NOMO-1 treated with dmso at 0.1 percent for 144 hours (cell line): ENCODE measurements around the gene HDGFL2.
A peak's percentile ranks its signal among the peaks of the same experiment; 100 is the strongest.

Experiments used
- DNase-seq: peaks from one replicate; lab custom pipeline; 2025; ENCODE audit not compliant: unreplicated experiment; lab: John Stamatoyannopoulos, UW

HDGFL2 gene

GRCh38 chr19:4464815-4465581, 7.1 kb upstream of the HDGFL2 start:
- no peak for DNase-seq

DNA sequence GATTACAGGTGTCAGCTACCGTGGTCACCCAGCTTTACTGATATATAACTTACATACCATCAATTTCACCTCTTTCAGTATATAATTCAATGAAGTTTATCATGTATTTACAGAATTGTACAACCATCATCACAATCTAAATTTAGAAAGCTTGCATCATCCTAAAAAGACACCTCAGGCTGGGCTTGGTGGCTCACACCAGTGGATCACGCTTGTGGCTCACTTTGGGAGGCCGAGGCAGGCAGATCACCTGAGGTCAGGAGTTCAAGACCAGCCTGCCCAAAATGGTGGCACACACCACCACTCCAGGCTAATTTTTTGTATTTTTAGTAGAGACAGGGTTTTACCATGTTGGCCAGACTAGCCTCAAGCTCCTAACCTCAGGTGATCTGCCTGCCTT, 4.3 kb upstream of the HDGFL2 start:
- no peak for DNase-seq

DNA sequence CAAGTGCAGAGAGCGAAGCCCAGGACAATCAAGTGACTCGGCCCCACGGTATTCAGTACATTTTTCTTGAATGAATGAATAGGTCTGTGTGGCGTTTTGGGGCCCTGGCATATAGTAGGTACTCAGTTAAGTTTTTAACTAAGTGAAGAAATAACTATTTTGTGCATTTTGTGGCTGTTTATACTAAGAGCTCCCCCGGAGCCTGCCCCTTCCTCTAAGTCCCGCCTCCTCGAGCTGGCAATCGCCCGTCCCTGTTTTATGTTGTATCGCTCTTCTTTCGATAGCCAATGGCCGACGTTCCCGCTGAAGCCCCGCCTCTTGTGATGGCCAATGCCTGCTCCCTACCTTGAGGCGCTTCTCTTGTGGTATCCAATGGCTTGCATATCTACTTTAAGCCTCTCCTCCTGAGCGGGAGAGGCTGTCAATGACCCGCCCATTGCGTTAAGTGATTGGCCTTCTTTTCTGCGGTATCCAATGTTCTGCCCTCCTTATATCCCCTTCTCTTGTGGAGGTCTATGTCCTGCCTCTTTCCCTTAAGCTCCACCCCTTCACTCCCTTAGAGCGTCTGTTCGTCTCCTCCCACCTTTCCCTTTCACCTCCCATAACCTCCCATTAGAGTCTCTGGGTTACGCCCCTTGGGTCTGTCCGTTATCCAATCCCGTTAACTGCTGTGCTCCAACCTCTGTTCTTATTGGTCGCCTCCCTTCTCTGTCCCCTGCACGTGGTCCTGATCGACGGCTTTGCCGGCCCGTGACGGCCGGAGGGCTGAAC, 509 bp upstream of the HDGFL2 start:
- DNase-seq, result peak; percentile 100

- DNase-seq, result no peak
Measured at GRCh38 chr19:4473011-4473762, 1.1 kb downstream of the HDGFL2 start.

- no peak for DNase-seq
Measured at GRCh38 chr19:4473763-4474513, 1.8 kb downstream of the HDGFL2 start.

DNA sequence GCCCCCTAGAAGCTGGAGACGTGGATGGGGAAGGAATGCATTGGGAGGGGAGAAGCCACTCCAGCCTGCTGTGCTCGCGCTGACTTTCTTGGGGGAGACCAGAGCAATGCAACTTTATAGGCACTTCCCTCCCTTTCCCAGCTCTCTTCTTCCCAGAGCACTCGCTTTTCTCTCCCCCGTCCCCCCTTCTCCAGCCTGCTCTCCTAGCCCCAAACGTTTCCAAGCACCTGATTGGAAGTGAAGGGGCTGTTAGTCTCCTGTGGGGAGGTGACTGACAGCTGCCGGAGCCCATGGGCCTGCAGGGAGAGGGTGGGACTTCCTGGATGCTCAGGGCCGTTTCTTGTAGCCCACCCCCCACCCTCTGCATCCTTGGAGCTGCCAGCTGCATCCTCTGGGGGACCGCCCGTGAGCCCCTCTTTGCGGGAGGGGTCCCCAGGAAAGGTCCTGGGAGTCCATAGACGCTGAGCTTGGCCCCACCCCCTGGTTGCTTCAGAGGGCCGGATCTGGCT, 2.5 kb downstream of the HDGFL2 start:
- DNase-seq, result no peak

DNA sequence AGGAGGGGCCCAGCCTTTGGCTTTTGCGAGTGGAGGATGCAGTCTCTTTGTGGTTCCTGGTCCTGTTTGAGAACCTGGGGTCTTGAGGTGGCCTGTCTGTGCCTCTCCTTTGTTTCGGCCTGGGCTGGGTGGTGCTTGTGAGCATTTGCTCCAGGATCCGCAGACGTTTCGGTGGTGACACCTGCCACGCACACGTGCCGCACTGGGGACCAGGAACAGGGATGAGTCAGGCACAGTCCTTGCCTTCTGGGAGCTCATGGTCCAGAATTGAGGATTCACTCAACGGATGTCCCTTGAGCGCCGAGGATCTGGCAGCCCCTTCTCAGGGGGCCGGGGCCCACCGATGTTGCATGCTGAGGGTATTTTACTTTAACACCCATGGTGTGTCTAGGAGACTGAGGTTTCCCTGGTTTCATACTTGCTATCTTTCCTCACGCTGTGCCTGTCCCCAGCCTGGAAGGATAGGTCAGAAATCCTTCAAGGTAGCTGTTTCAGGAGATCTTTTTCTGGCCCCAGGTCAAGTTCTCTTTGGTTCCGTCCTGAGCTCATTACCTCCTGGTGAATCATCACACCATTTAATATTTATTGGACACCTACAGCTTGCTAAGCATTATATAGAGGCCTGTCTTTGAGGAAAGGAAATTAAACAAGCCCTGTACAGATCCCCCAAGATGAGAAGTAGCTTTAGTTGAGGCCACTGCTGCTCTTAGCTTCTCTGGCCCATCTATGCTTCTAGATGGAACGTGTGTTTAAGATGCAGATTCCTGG, 5.1 kb downstream of the HDGFL2 start:
- DNase-seq, result no peak

- DNase-seq, result no peak
Measured at GRCh38 chr19:4482721-4483364, 10.7 kb downstream of the HDGFL2 start.

GRCh38 chr19:4483385-4483784, 11.3 kb downstream of the HDGFL2 start:
- no peak for DNase-seq

DNA sequence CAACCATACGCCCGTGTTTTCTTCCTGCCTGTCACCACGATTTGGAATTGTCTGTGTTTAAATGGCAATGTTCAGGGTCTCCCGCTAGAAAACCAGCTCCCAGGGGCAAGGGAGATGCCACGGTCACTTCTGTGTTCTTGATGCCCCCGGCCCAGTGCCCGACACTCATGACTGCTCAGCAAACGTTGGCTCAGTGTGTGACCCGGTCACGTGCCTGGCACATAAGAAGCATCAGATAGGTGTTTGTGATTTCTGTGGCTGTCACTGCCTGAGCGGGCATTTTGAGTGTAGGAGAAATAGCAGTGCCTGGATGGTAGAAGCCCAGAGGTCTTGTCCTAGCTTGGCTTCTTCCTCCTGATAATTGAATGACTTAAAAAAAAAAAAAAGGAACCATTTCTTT, 15.5 kb downstream of the HDGFL2 start:
- DNase-seq, result no peak

DNA sequence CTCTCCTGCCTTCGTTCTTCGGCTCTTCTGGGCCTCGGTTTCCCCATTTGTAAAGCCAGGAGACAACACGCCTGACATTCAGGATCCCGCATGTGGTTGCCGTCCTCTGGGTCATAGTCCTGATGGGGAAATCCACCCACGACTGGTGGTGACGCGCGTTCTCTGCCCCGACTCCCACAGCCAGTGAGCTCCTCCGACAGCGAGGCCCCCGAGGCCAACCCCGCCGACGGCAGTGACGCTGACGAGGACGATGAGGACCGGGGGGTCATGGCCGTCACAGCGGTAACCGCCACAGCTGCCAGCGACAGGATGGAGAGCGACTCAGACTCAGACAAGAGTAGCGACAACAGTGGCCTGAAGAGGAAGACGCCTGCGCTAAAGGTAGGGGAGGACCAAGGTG, 16.4 kb downstream of the HDGFL2 start:
- DNase-seq, result no peak

DNA sequence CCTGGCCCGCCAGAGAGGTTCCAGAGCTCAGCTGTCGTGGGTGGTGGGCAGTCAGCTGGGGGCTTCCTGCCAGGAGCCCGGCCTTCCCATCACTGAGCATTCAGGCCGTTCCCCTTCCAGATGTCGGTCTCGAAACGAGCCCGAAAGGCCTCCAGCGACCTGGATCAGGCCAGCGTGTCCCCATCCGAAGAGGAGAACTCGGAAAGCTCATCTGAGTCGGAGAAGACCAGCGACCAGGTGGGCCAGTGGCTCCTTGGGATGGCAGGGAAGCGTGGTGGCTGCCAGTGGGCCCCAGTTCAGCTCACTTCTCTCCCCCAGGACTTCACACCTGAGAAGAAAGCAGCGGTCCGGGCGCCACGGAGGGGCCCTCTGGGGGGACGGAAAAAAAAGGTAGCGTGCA, 19.3 kb downstream of the HDGFL2 start:
- no peak for DNase-seq

DNA sequence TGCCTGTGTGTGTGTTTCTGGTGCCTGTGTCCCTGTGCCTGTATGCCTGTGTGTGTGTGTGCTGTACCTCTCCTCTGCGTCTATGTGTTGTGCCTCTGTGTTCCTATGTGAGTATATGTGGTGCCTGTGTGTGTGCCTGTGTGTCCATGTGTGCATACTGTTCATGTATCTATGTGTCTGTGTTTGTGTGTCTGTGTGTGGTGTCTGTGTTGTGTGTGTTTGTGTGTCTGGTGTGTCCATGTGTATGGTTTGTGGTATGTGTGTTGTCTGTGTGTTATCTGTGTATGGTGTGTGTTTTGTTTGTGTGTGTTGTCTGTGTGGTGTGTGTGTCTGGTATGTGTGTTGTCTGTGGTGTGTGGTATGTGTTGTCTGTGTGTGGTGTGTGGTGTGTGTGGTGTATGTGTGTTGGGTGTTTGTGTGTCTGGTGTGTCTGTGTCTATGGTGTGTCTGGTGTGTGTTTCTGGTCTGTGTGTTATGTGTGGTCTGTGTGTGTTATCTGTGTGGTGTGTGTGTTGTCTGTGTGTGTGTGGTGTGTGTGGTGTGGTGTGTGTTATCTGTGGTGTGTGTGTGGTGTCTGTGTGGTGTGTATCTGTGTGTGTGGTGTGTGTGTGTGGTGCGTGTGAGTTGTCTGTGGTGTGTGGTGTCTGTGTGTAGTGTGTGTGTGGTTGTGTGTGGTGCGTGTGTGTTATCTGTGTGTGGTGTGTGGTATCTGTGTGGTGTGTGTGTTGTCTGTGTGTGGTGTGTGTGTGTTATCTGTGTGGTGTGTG, 20.4 kb downstream of the HDGFL2 start:
- no peak for DNase-seq

GRCh38 chr19:4493104-4493928, 21.2 kb downstream of the HDGFL2 start:
- DNase-seq, result no peak

- DNase-seq, result no peak
Measured at GRCh38 chr19:4493929-4494690, 22.0 kb downstream of the HDGFL2 start.

DNA sequence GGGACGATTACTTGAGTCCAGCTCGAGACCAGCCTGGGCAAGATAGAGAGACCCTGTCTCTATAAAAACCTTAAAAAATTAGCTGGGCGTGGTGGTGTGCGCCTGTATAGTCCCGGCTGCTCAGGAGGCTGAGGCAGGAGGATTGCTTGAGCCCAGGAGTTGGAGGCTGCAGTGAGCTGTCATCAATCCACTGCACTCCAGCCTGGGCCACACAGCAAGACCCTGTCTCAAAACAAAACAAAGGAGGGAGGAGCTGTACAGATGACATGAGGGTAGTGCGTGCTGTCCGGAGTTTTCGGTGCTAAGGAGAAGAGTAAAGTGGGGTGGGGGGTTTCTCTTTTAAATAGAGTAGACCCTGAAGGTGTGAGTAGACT, 22.6 kb downstream of the HDGFL2 start:
- no peak for DNase-seq

DNA sequence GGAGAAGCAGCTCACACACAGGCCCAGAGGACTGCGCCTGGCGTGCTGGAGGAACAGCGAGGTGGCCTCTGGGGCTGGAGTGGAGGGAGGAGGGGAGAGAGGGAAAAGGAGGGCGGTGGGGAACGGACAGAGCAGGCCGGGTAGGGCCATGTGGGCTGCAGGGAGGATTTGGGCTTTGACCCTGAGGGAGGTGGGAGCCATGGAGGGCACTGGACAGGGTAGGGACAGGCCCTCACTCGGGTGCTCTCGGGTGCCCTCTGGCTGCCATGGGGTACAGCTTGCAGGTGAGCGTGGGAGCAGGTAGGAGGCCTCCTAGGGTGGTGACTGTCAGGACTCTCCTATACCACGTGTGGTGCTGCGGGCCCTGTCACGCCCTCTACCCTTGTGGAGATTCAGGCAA, 23.4 kb downstream of the HDGFL2 start:
- DNase-seq, result no peak
